Lung (tissue), 12 donors: ENCODE measurements around the gene GLIS1. TPM values are rescaled to one million over a fixed set of nuclear protein-coding genes. Genes with fewer than 3 reads are reported as not detected.

Source experiments
- ATAC-seq: fragments of 200-7000 bp; cut with Tn5 transposase; one replicate; pipeline ENCODE4 v1.9.1; 2020; ENCODE audit warnings: moderate number of reproducible peaks; ENCODE audit not compliant: insufficient read depth, low FRiP score
- DNase-seq, 3 donors: peaks; one replicate each; pipeline ENCODE4 v3.0.0-alpha.2; 2013 to 2017
- H3K27ac ChIP-seq, 2 donors: one replicate each; pipeline ENCODE4 v1.5.1; 2013; ENCODE audit warnings: mild to moderate bottlenecking in 2 of 2, moderate library complexity in 2 of 2, control low read depth in 1 of 2, inconsistent platforms in 1 of 2, low read depth in 1 of 2, low read length in 1 of 2
- H3K27me3 ChIP-seq, 3 donors: one replicate each; pipeline ENCODE4 v1.5.1; 2013; ENCODE audit warnings: low read length in 2 of 3; ENCODE audit not compliant: control insufficient read depth in 3 of 3, insufficient read depth in 3 of 3
- H3K36me3 ChIP-seq, 4 donors: one replicate each; pipeline ENCODE4 v1.5.1; 2013; ENCODE audit warnings: low read length in 4 of 4, mild to moderate bottlenecking in 1 of 4, moderate library complexity in 1 of 4; ENCODE audit not compliant: control insufficient read depth in 4 of 4, insufficient read depth in 4 of 4
- H3K4me1 ChIP-seq, 5 donors: one replicate each; pipeline ENCODE4 v1.5.1; 2013; ENCODE audit warnings: low read length in 5 of 5, mild to moderate bottlenecking in 2 of 5, moderate library complexity in 1 of 5; ENCODE audit not compliant: control insufficient read depth in 5 of 5, insufficient read depth in 5 of 5
- H3K4me3 ChIP-seq: one replicate; pipeline ENCODE4 v1.5.1; 2013; ENCODE audit warnings: mild to moderate bottlenecking, control low read depth, moderate library complexity
- H3K9ac ChIP-seq, 2 donors: one replicate each; pipeline ENCODE4 v1.5.1; 2013; ENCODE audit warnings: low read length in 2 of 2, control low read depth in 1 of 2; ENCODE audit not compliant: insufficient read depth in 1 of 2
- H3K9me3 ChIP-seq, 4 donors: one replicate each; pipeline ENCODE4 v1.5.1; 2013; ENCODE audit warnings: low read length in 3 of 4, mild to moderate bottlenecking in 1 of 4, moderate library complexity in 1 of 4; ENCODE audit not compliant: control insufficient read depth in 4 of 4, insufficient read depth in 3 of 4
- CTCF ChIP-seq: IDR thresholded peaks from 2 replicates; pipeline ENCODE4 v1.5.1; 2012; ENCODE audit warnings: mild to moderate bottlenecking; ENCODE audit errors: control extremely low read depth, extremely low read depth
- WGBS, 2 donors: extraction: QIAGEN DNeasy Blood & Tissue Kit; methylation state at CpG; one replicate each; pipeline ENCODE4 v1.1.7; 2013; 5-methylcytosine and 5-hydroxymethylcytosine counted together
- polyA plus RNA-seq, 2 donors: library from polyadenylated mRNA; stranded (reverse); fragments of 200-250 nt; gene quantifications; one replicate each; pipeline ENCODE4 v1.2.1, GENCODE V29; 2013
- total RNA-seq, 2 donors: library from RNA; depleted of rRNA in 1 of 2; stranded (reverse); fragments of >200 nt in 1 of 2; gene quantifications; one replicate each; pipeline ENCODE4 v1.2.1, GENCODE V29; 2014 to 2021
- donor health status: control.
- donor health status: control.
- donor health status: Bipolar disorder and iron deficiency.
- donor health status: healthy.
- donor health status: DM: yes; HTN: yes; CAD: no.

GLIS1 gene
- total and polyA plus RNA-seq, 4 donors, result 0.05 to 0.18 (median 0.17) TPM; not detected in 1

DNA sequence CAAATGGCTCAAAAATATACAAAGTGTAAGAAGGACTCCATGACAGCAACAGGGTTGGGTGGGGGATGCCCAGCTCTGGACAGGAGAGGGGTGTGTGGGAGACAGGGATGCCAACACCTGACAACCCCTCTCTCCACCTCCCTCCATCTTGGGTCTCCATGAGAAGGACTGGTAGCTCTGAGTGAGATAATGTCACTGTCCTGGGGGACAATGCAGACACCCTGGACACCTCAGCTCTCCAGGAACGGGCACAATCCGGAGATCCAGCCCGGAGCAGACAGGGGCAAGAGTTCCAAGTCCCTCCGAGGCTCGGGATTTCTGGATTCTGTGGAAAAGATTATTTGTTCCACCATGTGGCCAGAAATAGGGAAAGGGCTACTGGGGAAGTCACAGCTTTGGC lies 122.5 kb downstream of the GLIS1 start:
- no peak for DNase-seq
- no peak for ATAC-seq

DNA sequence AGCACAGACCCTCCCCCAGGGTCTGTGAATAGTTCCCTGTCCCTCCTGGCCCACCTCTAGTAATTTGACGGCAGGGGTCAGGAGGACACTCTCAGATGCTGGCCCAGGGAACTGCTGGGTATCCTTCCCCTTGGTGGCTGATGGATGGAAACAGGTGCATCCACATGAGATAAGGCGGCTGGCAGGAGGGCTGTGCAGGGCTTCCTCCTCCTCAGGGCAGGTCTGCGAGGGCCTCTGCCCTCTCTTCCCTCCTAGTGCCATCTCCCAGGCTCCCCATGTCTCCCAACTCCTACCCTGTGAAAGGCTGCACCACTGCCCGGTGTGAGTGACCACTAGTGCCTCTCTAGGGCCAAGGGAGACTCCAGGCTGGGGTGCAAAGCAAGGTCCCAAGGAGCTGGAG lies 123.9 kb downstream of the GLIS1 start:
- peaks cover 0 to 7% (median 3%) of the 10 kb centered on the region in 4 donors for H3K9me3 ChIP-seq
- H3K27ac ChIP-seq, result no peak overlapping the region
- H3K4me1 ChIP-seq, result no peaks in the 10 kb centered on the region
- no peak overlapping the region for H3K9ac ChIP-seq
- no peak for TF ChIP-seq CTCF
- H3K4me3 ChIP-seq, result no peak overlapping the region
- H3K27me3 ChIP-seq, result peaks cover 0 to 3% (median 3%) of the 10 kb centered on the region in 3 donors
- no peak for ATAC-seq
- 55 to 59% methylated on average over 3 to 4 of the region's 4 CpGs for WGBS, 2 donors
- no peak for DNase-seq
- H3K36me3 ChIP-seq, result no peaks in the 10 kb centered on the region

More for the DNA sequence above, 122.5 kb downstream of the GLIS1 start:
- H3K4me1 ChIP-seq, result peaks cover 0 to 10% (median 0%) of the 10 kb centered on the region in 5 donors
- peaks cover 0 to 4% (median 2%) of the 10 kb centered on the region in 4 donors for H3K9me3 ChIP-seq
- H3K4me3 ChIP-seq, result no peak overlapping the region
- H3K36me3 ChIP-seq, result no peaks in the 10 kb centered on the region
- peaks cover 0 to 3% (median 3%) of the 10 kb centered on the region in 3 donors for H3K27me3 ChIP-seq
- no peak overlapping the region for H3K27ac ChIP-seq
- no peak for TF ChIP-seq CTCF
- WGBS, 2 donors, result 83 to 84% methylated on average over 5 of the region's 5 CpGs
- no peak overlapping the region for H3K9ac ChIP-seq

- Histone ChIP-seq H3K27me3 (peaks cover 0 to 3% (median 3%) of the 10 kb centered on the region in 3 donors), H3K27ac (no peak overlapping the region), H3K36me3 (no peaks in the 10 kb centered on the region), H3K9ac (no peak overlapping the region), H3K9me3 (peaks cover 0 to 7% (median 3%) of the 10 kb centered on the region in 4 donors), H3K4me1 (no peaks in the 10 kb centered on the region), H3K4me3 (no peak overlapping the region)
- DNase-seq (no peak), ATAC-seq (no peak)
- 67 to 75% methylated on average over 12 of the region's 12 CpGs for WGBS, 2 donors
- no peak for TF ChIP-seq CTCF
Measured at GRCh38 chr1:53614231-53615021, 124.5 kb downstream of the GLIS1 start.
